CD4-positive, alpha-beta T cell (primary cell): ENCODE data around the gene ARHGAP42. TPM values are rescaled to one million over a fixed set of nuclear protein-coding genes. Genes with fewer than 3 reads are reported as not detected.
A peak's percentile ranks its signal among the peaks of the same experiment; 100 is the strongest.

Experiments used
- ATAC-seq: fragments of 200-7000 bp; cut with Tn5 transposase; one replicate; pipeline ENCODE4 v1.10.0; 2022; ENCODE audit warnings: mild to moderate bottlenecking; ENCODE audit not compliant: poor library complexity
- CTCF ChIA-PET: fragments of 350-600 bp; sonication (Branson Sonifier 250); formaldehyde crosslinking; loops from one replicate; lab custom pipeline; 2021; ENCODE audit warnings: antibody characterized with exemption, inconsistent platforms; lab: Charles Lee
- POLR2A ChIA-PET: fragments of 350-600 bp; sonication (Branson Sonifier 250); formaldehyde crosslinking; loops from one replicate; lab custom pipeline; 2021; ENCODE audit warnings: antibody characterized with exemption, inconsistent platforms; lab: Charles Lee
- DNase-seq, 14 experiments: peaks; one replicate each; pipeline ENCODE4 v3.0.0-alpha.2; 2013 to 2020; ENCODE audit warnings: mixed read lengths in 2 of 14
- H3K27ac ChIP-seq, 2 donors: one replicate each; pipeline versions ENCODE4 v1.5.1 to v1.7.0; 2013; ENCODE audit warnings: low read length in 2 of 2, low read depth in 1 of 2, mild to moderate bottlenecking in 1 of 2
- H3K27me3 ChIP-seq, 2 experiments: 1 replicate in 1 of 2; 2 replicates in 1 of 2; pipeline versions ENCODE4 v1.6.1 to v1.7.0; 2013; ENCODE audit warnings: low read length in 2 of 2, control low read depth in 1 of 2, mild to moderate bottlenecking in 1 of 2, moderate library complexity in 1 of 2; ENCODE audit not compliant: insufficient read depth in 2 of 2, control insufficient read depth in 1 of 2
- H3K36me3 ChIP-seq: one replicate; pipeline ENCODE4 v1.6.1; 2013; ENCODE audit warnings: low read length, control low read depth; ENCODE audit not compliant: insufficient read depth
- H3K4me1 ChIP-seq: one replicate; pipeline ENCODE4 v1.6.1; 2013; ENCODE audit warnings: low read length, control low read depth; ENCODE audit not compliant: insufficient read depth
- H3K4me3 ChIP-seq: one replicate; pipeline ENCODE4 v1.5.1; 2013; ENCODE audit warnings: mild to moderate bottlenecking, low read length, moderate library complexity
- H3K9me3 ChIP-seq, 2 experiments: 1 replicate in 1 of 2; 2 replicates in 1 of 2; pipeline versions ENCODE4 v1.6.1 to v1.7.0; 2013; ENCODE audit warnings: low read length in 2 of 2, mild to moderate bottlenecking in 2 of 2, control low read depth in 1 of 2, moderate library complexity in 1 of 2; ENCODE audit not compliant: control insufficient read depth in 1 of 2, insufficient read depth in 1 of 2
- H3K27ac Mint-ChIP-seq: one replicate; pipeline ENCODE4 v1.8.0; 2020; ENCODE audit warnings: mixed read lengths
- H3K27me3 Mint-ChIP-seq: one replicate; pipeline ENCODE4 v1.8.0; 2021; ENCODE audit warnings: mixed read lengths
- H3K36me3 Mint-ChIP-seq: one replicate; pipeline ENCODE4 v1.8.0; 2021; ENCODE audit warnings: low read depth, mixed read lengths
- H3K4me1 Mint-ChIP-seq: one replicate; pipeline ENCODE4 v1.8.0; 2021; ENCODE audit warnings: low read depth, mixed read lengths
- H3K4me3 Mint-ChIP-seq: one replicate; pipeline ENCODE4 v1.8.0; 2020; ENCODE audit warnings: mild to moderate bottlenecking, mixed read lengths
- H3K9me3 Mint-ChIP-seq: one replicate; pipeline ENCODE4 v1.8.0; 2020; ENCODE audit warnings: mixed read lengths
- intact Hi-C, 2 experiments: fragments of 100-400 bp; cut with DNase I in 1 of 2; cut with micrococcal nuclease in 1 of 2; formaldehyde crosslinking; loops; one replicate each; pipeline versions ENCODE4 v1.15.1 to v1.9.0; 2023 to 2025; cut with DNase I, micrococcal nuclease
- total RNA-seq, 174 experiments: library from RNA in 2 of 174; stranded (reverse) in 2 of 174; gene quantifications; one replicate each; pipeline ENCODE4 v1.2.3 and lab custom pipeline; 2021 to 2026
- TF ChIP-seq, protein P1 (sequence below): fragments of 200-600 bp; IDR thresholded peaks from one replicate; pipeline ENCODE4 v1.8.0; 2022; ENCODE audit warnings: antibody characterized with exemption, mild to moderate bottlenecking

ARHGAP42 gene
- total RNA-seq, 2 experiments from 2014 or later = not detected

DNA sequence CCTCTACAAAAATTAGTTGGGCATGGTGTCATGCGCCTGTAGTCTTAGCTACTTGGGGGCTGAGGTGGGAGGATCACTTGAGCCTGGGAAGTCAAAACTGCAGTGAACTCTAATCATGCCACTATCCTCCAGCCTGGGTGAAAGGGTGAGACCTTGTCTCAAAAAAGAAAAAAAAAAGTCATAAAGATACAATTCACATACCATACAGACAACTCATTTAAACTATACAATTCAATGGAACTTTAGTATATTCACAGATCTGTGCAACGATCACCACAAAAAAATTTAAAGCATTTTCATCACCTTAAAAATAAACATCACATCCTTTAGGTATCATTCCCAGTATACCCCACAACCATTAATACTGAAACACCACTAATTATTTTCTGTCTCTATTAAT is 241.3 kb downstream of the ARHGAP42 start:
- intact Hi-C loops = no loop called here
- H3K4me1 ChIP-seq = no peaks in the 10 kb centered on the region
- Mint-ChIP-seq H3K36me3 (no peaks in the 10 kb centered on the region), H3K9me3 (no peaks in the 10 kb centered on the region), H3K27me3 (no peaks in the 10 kb centered on the region), H3K27ac (no peak overlapping the region), H3K4me3 (no peak overlapping the region), H3K4me1 (no peaks in the 10 kb centered on the region)
- no peaks in the 10 kb centered on the region for H3K36me3 ChIP-seq
- H3K4me3 ChIP-seq = no peak overlapping the region
- no peak overlapping the region for H3K27ac ChIP-seq
- H3K27me3 ChIP-seq = no peaks in the 10 kb centered on the region
- ATAC-seq (no peak), DNase-seq (no peak)
- CTCF ChIA-PET = no interaction called here
- TF ChIP-seq, protein P1, sequence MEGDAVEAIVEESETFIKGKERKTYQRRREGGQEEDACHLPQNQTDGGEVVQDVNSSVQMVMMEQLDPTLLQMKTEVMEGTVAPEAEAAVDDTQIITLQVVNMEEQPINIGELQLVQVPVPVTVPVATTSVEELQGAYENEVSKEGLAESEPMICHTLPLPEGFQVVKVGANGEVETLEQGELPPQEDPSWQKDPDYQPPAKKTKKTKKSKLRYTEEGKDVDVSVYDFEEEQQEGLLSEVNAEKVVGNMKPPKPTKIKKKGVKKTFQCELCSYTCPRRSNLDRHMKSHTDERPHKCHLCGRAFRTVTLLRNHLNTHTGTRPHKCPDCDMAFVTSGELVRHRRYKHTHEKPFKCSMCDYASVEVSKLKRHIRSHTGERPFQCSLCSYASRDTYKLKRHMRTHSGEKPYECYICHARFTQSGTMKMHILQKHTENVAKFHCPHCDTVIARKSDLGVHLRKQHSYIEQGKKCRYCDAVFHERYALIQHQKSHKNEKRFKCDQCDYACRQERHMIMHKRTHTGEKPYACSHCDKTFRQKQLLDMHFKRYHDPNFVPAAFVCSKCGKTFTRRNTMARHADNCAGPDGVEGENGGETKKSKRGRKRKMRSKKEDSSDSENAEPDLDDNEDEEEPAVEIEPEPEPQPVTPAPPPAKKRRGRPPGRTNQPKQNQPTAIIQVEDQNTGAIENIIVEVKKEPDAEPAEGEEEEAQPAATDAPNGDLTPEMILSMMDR = no peak
- POLR2A ChIA-PET = no interaction called here
- no peaks in the 10 kb centered on the region for H3K9me3 ChIP-seq

DNA sequence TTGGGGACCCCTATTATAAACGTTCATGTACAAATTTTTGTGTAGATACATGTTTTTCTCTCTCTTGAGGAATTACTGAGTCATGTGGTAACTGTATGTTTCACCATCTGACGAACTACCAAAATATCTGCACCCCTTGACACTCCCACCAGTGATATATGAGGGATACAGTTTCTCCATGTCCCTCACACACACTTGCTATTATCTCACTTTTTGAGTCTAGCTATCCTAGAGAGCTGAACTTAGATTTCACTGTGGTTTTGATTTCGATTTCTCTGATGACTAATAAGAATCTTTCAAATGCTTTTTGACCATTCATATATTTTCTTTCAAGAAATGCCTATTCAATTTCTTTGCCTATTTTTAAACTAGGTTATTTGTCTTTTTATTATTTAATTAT is 242.3 kb downstream of the ARHGAP42 start:
- TF ChIP-seq, protein P1 = no peak
- H3K27ac ChIP-seq = no peak overlapping the region
- no peaks in the 10 kb centered on the region for H3K4me1 Mint-ChIP-seq
- no peak overlapping the region for H3K27ac Mint-ChIP-seq
- H3K36me3 Mint-ChIP-seq = no peaks in the 10 kb centered on the region
- ChIA-PET CTCF (no interaction called here), POLR2A (no interaction called here)
- H3K4me3 Mint-ChIP-seq = no peak overlapping the region
- no peaks in the 10 kb centered on the region for H3K27me3 ChIP-seq
- intact Hi-C loops = no loop called here
- H3K9me3 Mint-ChIP-seq = no peaks in the 10 kb centered on the region
- no peaks in the 10 kb centered on the region for H3K36me3 ChIP-seq
- H3K4me3 ChIP-seq = no peak overlapping the region
- no peaks in the 10 kb centered on the region for H3K4me1 ChIP-seq
- H3K9me3 ChIP-seq = no peaks in the 10 kb centered on the region
- no peaks in the 10 kb centered on the region for H3K27me3 Mint-ChIP-seq
- no peak for ATAC-seq
- no peak for DNase-seq

DNA sequence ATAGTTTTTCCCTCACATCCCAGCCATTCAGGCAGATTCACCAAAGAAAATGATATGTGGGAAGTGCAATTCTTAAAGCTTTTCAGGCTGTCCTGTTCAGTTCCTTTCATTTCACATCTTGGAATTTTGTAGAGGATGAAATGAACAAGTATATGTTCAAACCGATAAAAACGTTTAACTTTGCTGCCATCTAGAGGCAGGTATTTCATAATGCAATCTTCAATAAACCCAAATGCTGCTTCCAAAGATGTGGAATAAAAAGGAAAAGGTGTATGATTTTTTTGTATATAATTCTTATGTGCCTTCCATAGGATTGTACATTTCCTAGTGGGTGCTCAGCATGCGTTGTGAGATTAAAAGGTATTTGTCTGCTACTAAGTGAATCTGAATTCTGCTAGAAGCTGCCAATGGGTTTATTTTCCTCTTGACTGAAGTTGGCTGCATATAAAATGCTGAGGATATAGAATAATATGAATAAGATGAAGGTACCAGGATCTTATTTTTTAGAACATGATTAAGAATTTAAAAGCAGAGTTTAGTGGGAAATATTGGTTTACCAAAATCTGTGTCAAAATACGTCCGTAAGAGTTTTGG is 243.2 kb downstream of the ARHGAP42 start:
- ATAC-seq (no peak), DNase-seq (peak in 3 of 14 experiments; percentile 6 to 9 (median 7))
- Histone ChIP-seq H3K4me3 (no peak overlapping the region), H3K4me1 (no peaks in the 10 kb centered on the region), H3K27me3 (no peaks in the 10 kb centered on the region), H3K9me3 (no peaks in the 10 kb centered on the region), H3K36me3 (no peaks in the 10 kb centered on the region), H3K27ac (no peak overlapping the region)
- H3K4me1 Mint-ChIP-seq = no peaks in the 10 kb centered on the region
- H3K36me3 Mint-ChIP-seq = no peaks in the 10 kb centered on the region
- TF ChIP-seq, protein P1 = peak; percentile 52
- H3K4me3 Mint-ChIP-seq = no peak overlapping the region
- H3K9me3 Mint-ChIP-seq = no peaks in the 10 kb centered on the region
- intact Hi-C loops = no loop called here
- H3K27me3 Mint-ChIP-seq = no peaks in the 10 kb centered on the region
- ChIA-PET POLR2A (no interaction called here), CTCF (no interaction called here)
- no peak overlapping the region for H3K27ac Mint-ChIP-seq
